ENCODE data around the gene CSNK1D.

Gene CSNK1D

GRCh38 chr17:82226809-82227628 lies 46.5 kb downstream of the CSNK1D start:
- no peak for DNase-seq

DNA sequence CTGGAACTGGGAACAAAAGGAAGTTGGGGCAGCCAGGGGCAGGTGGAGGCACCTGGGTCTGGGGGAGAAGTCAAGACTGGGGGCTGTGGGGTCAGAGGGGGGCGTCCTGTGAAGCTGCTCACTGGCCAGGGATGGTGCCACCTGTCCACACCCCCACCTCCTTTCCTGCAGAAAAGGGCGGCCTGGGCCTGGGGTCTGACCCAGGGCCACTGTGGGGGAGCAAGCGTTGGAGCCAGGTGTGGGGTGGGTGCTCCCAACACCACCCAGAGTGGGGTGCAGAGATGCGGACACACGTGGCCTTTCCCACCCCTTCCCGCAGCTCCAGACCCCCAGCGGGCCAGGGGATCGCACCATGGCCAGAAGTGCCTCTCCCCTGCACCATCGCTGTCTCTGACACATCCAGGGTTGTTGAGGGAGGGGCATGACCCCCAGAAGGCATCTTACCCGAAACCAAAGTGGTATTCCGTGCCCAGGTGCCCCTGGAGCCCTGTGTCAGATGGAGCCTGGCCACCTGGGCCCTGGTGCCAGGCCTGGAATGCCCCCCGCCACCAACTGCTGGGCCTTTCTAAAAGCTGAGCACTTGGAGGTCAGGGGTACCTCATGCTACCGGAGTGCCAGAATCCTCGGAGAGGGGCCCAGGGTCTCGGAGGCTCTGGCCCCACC lies 47.2 kb downstream of the CSNK1D start:
- no peak for DNase-seq

GRCh38 chr17:82225368-82226029 lies 48.0 kb downstream of the CSNK1D start:
- DNase-seq: no peak

DNA sequence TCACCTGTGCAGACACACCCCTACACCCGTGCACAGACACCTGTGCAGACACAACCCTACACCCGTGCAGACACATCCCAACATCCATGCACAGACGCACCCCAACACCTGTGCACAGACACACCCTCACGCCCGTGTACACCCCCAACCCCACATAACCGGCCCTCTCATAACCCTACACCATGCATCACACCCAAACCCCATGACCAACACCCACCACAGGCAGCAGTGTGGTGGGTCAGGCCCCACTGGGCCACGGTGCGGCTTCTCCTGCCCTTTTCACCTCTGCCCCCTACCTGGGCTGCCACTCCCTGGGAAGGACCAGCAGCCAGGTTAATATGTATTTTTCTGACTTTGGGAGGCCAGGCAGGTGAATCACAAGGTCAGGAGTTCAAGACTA lies 48.8 kb downstream of the CSNK1D start:
- DNase-seq: no peak

GRCh38 chr17:82223517-82223916 lies 50.0 kb downstream of the CSNK1D start:
- DNase-seq: no peak

GRCh38 chr17:82222816-82223215 lies 50.7 kb downstream of the CSNK1D start:
- no peak for DNase-seq

GRCh38 chr17:82221341-82221902 lies 52.1 kb downstream of the CSNK1D start:
- no peak for DNase-seq

DNA sequence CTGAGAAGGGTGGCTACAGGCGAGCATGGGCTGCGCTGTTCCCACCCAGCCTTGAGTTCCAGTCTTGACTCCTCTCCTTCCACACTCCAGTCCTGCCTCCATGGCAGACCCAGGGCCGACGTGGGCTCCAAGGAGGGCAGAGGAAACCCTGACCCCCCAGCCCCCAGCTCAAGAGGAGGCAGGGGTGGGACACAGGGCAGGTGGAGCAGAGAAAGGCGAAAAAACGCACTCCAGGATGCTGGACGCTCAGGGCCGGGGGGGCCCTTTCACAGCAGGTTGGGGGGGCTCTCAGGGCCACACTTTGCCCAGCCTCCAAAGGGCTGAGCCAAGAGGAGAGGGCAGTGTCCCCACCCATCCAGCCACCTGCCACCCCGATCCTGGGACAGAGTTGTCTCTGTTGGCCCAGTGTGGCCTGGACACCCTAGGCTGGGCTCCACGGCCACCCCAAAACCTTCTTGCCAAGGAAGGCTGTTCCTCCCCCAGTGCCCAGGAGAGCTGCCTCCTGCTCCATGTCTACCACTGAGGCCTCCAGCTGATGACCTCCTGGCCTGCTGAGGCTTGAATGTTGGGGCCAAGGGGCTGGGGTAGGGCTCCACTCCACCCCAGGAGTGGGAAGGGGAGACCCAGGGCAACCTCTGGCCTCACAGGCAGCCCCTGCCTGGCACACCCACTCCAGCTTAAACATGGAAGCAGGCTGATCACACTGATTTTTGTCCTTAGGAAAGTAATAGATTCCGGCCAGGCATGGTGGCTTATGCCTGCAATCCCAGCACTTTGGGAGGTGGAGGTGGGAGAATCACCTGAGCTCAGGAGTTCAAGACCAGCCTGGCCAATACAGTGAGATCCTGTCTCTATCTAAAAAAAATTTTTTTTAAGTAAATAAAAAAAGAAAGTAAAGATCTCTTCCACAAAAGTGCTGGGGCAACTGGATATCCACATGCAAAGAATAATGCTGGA lies 53.5 kb downstream of the CSNK1D start:
- no peak for DNase-seq

DNA sequence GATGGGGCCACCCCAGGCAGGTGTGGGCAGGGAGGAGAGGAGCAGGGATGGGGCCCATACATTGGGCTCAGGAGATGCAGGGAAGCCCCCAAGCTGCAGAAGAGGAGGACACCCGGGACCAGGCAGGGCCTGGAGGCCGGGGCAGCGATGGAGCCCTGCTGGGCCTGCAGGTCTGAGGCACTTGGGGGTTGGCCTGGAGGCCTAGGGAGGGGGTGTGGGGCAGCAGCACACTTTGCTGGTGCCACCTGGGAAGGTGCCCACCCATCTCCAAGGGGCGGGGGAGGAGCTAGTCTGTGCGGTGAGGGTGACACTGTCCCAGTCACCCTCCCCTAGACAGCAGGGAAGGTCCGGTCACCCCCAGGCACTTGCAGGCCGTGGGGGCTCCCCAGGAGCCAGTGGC lies 54.4 kb downstream of the CSNK1D start:
- no peak for DNase-seq

- no peak for DNase-seq
Measured at GRCh38 chr17:82218349-82219075, 55.0 kb downstream of the CSNK1D start.

DNA sequence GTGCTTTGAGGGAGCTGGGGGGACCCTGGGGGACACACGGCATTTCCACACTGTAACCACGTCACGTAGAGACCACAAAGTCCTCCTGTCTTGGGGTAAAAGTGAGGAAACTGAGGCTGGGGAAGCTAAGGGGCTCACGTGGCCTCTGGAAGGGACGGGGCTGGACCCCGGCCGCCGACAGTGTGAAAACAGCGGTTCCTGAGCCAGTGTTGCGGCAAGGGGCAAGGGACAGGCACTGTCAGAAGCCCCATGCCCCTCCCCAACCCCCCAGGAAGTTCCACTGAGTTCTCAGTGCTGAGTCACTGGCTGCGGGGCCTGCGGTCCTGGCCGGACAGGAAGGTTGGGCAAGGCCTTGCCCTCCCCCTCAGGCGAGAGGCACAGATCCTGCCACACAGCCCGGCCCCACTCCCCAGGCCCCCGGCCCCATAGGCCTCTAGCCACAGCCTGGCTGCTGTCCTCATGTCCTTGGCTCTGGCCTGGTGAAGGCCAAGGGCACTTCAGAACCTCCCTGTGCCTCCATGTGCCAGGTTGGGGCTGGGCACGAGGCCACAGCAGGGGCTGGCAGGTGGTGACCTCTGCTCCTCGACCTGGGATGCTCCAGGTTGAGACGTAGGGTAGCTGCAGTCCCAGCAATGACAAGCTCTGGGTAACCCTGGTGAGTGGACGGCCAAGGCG lies 55.8 kb downstream of the CSNK1D start:
- DNase-seq: no peak

DNA sequence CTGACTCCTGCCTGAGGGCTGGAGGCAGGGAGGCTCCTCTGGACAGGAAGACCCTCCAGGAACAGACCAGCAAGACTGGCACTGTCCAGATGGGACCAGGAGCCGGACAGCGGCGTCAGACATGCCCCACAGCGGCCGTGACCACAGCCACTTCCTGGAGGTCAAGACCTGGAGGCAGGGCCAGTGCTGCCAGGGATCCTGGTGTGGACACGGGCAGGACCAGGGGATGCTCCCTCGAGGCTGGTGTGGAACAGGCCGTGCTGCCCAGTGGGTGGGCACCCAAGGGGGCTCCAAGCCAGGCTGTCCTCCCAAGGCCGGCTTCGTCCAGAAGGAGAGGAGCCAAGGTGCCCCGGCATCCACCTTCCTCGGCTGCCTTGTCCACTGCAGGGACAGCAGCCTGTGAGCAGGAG lies 56.4 kb downstream of the CSNK1D start:
- DNase-seq: no peak

DNA sequence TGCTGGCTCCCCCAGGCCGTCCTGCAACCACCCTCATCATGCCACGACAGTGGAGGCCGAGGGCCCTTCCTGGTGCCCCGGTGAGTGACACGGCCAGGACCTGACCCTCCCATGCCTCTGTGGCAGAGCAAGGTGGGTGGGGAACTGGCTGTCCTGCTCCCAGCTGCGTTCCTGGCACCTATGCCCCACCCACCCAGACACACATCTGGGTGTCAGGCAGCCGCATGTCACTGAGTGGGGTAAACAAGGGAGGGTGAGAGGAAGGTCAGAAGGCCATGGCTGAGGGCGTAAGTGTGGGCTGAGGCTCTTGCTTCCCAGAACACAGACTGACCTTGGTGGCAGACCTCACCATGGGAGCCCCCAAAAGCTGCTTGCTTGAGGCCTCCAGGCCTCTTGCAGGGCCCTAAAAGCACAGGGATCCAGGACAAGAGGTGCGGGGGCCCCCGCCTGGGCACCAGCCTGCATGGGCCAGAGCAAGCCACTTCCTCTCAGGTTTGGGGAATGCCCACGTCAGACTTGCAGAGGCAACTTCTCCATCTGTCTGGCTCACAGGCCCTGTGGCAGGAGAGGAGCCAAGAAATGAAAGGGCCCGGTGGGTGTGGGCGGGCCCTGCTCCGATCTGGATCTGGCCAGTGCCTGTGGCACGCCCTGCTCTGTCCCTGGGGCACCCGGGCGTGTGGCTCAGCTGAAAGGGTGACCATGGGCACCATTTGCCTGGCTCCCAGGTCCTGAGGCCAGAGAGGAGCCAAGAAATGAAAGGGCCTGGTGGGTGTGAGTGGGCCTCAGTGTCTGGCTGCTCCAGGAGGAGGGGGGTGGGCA lies 57.0 kb downstream of the CSNK1D start:
- DNase-seq: no peak

DNA sequence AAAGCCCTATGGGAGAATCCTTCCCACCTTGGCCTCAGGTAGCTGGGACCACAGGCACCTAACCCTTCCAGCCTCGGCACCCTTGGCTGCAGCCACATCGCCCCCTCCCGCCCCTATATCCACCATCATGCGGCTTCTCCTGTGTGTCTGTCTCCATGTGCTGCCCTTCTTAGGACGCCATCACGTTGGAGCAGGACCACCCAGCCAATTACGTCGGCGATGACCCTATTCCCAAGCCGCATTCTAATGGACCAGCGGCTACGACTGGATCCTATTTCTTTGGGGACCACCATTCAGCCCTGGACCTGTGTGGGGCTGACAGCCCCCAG lies 57.6 kb downstream of the CSNK1D start:
- no peak for DNase-seq

DNA sequence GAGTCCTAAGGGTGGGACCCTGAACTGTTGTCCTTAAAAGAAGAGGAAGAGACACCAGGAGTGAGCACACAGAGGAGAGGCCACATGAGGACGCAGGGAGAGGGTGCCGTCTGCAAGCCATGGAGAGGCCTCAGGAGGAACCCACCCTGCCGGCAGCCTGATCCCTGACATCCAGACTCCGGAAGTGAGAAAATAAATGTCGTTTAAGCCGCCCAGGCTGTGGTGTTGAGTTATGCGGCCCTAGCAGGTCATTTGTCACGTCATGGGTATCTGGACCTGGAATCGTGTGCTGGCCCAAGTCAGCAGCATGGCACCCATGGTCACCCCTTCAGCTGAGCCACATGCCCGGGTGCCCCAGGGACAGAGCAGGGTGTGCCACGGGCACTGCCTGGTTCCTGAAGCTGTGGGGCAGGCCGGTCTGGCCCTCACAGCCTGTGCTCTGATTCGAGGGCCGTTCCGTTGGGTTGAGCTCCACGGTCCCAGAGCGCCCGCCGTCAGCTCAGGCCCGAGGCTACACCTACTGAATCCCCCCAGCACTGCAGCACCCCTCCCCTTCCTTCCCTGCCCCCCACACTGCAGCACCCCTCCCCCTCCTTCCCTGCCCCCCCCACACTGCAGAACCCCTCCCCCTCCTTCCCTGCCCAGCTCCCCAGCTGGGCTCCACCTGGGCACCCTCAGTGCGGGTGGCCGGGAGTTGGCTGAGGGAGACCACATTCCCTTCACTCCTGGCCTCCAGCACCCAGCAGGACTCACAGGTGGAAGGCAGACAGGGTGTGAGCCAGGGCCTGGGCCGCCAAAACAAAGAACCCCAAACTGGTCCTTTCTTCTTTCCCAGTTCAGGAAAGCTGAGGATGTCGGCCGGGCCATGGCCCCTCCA lies 58.2 kb downstream of the CSNK1D start:
- DNase-seq: no peak

GRCh38 chr17:82214012-82214628 lies 59.4 kb downstream of the CSNK1D start:
- DNase-seq: no peak

DNA sequence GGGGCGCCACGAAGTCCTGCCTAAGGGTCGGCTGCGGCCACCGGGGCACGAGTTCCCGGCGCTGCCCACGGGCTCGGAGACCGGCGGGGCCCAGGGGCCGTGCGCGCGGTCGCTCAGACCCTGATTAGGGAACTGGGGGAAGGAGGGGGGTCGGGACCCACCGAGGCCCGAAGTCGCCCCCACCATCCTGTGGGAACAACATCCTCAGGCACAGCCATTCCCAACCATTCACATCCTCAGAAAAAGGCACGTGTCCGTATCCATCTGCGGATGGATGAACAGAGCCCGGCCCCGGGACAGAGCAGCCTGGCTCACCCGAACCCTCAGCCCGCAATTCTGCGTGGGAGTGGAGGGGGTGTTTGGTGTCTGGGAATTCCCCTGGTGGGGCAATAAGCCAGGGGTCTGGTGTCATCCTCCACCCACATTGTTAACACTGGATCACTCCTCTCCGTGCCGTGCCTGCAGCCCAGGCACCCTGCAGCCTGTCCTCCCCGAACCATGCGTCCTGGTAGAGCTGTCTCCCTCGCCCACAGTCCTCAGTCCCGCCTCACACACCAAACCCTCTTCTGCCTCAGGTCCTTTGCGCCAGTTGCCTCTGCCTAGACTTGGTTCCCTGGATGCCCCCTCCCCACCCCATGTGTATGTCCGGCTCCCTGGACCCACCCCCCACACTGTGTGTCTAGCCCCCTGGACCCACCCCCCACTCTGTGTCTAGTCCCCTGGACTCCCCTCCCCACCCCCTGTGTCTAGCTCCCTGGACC lies 60.1 kb downstream of the CSNK1D start:
- no peak for DNase-seq

All from NCI-H187 (cell line).